OCI-LY1 (cell line): ENCODE data around the gene REXO2.

Source experiments
- H2AFZ ChIP-seq: fragments of 200-600 bp; sonication (generic), shearing (Covaris generic); 2 replicates; pipeline ENCODE4 v1.6.0; 2014; ENCODE audit warnings: antibody characterized with exemption, mild to moderate bottlenecking, low read length
- H3F3A ChIP-seq: fragments of 200-600 bp; sonication (generic), shearing (Covaris generic); 2 replicates; pipeline ENCODE4 v1.6.0; 2014; ENCODE audit warnings: mild to moderate bottlenecking, antibody characterized with exemption, low read length, moderate library complexity; ENCODE audit not compliant: insufficient read depth
- H3K27ac ChIP-seq: fragments of 200-600 bp; sonication (generic); 2 replicates; pipeline ENCODE4 v1.5.1; 2014; ENCODE audit warnings: low read length, mixed run types, mild to moderate bottlenecking, low read depth; ENCODE audit not compliant: poor library complexity, severe bottlenecking
- H3K27me3 ChIP-seq: fragments of 200-600 bp; sonication (generic); 2 replicates; pipeline ENCODE4 v1.6.0; 2014; ENCODE audit warnings: antibody characterized with exemption, mild to moderate bottlenecking, low read length, moderate library complexity; ENCODE audit not compliant: insufficient read depth
- H3K36me3 ChIP-seq: fragments of 200-600 bp; sonication (generic); 2 replicates; pipeline ENCODE4 v1.6.1; 2014; ENCODE audit warnings: mild to moderate bottlenecking, antibody characterized with exemption, low read length, moderate library complexity, mixed read lengths; ENCODE audit not compliant: insufficient read depth
- H3K4me1 ChIP-seq: fragments of 200-600 bp; sonication (generic); 2 replicates; pipeline ENCODE4 v1.5.1; 2014; ENCODE audit warnings: mild to moderate bottlenecking, low read length, moderate library complexity; ENCODE audit not compliant: insufficient read depth, severe bottlenecking
- H3K4me2 ChIP-seq: fragments of 200-600 bp; sonication (generic), shearing (Covaris generic); 2 replicates; pipeline ENCODE4 v1.6.1; 2014; ENCODE audit warnings: low read length
- H3K4me3 ChIP-seq: fragments of 200-600 bp; sonication (generic); 2 replicates; pipeline ENCODE4 v1.5.1; 2014; ENCODE audit warnings: low read length, low read depth, mild to moderate bottlenecking, mixed read lengths; ENCODE audit not compliant: poor library complexity, severe bottlenecking
- H3K79me2 ChIP-seq: fragments of 200-600 bp; shearing (Covaris generic); 2 replicates; pipeline ENCODE4 v1.6.1; 2016; ENCODE audit warnings: mixed run types, low read length, mixed read lengths; ENCODE audit not compliant: insufficient read depth
- H3K9ac ChIP-seq: fragments of 200-600 bp; sonication (generic), shearing (Covaris generic); 2 replicates; pipeline ENCODE4 v1.6.1; 2014; ENCODE audit warnings: mild to moderate bottlenecking, low read length, mixed read lengths
- H3K9me2 ChIP-seq: fragments of 200-600 bp; sonication (generic), shearing (Covaris generic); 2 replicates; pipeline ENCODE4 v1.6.1; 2014; ENCODE audit warnings: low read depth, mild to moderate bottlenecking, low read length, mixed read lengths
- H3K9me3 ChIP-seq: fragments of 200-600 bp; shearing (Covaris generic); 2 replicates; pipeline ENCODE4 v1.6.1; 2014; ENCODE audit warnings: low read length, mixed read lengths
- H4K20me1 ChIP-seq: fragments of 200-600 bp; sonication (generic), shearing (Covaris generic); 2 replicates; pipeline ENCODE4 v1.6.0; 2016; ENCODE audit warnings: mild to moderate bottlenecking, low read length; ENCODE audit not compliant: insufficient read depth
- EZH2 ChIP-seq: fragments of 200-600 bp; sonication (generic), shearing (Covaris generic); IDR thresholded peaks from 2 replicates; pipeline ENCODE4 v1.8.0; 2017; ENCODE audit warnings: borderline replicate concordance, mixed run types, mild to moderate bottlenecking, antibody characterized with exemption, low read length, moderate library complexity, mixed read lengths
- TF ChIP-seq, protein P1 (sequence below): fragments of 200-600 bp; sonication (generic), shearing (Covaris generic); IDR thresholded peaks from 2 replicates; pipeline ENCODE4 v1.5.1; 2017; ENCODE audit warnings: mild to moderate bottlenecking, antibody characterized with exemption, low read length, moderate library complexity, mixed read lengths

The REXO2 gene

DNA sequence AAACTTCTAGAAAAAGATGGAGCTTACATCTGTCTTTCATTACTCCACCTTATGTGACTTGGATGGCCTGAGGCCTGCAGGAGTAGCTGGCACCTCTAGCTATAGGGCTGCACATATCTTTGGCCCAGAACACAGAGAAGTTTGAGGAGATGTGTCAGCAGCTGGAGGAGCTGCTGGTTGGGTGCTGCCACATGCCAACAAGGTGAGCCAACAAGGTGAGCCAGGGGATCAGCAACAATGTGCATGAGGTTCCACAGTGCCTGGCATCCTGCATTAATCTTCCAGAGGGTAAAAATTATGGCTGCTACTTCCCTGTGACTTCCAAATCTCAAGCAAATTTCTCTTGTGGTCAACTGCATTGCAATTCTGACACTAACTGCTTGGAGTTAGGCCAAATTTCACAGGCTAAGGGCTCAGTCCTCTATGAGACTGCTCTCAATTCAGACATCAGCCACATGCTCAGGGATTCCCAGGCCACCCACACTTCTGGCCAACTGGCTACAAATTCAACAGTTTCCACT is 22.8 kb upstream of the REXO2 start:
- H3K4me2 ChIP-seq = no peak overlapping the region
- H3K9ac ChIP-seq = no peak overlapping the region
- no peaks in the 10 kb centered on the region for H3K79me2 ChIP-seq
- H3F3A ChIP-seq = no peaks in the 10 kb centered on the region
- H3K36me3 ChIP-seq = no peaks in the 10 kb centered on the region
- no peaks in the 10 kb centered on the region for H3K9me2 ChIP-seq
- no peaks in the 10 kb centered on the region for H3K9me3 ChIP-seq
- H3K4me1 ChIP-seq = no peaks in the 10 kb centered on the region
- H4K20me1 ChIP-seq = no peaks in the 10 kb centered on the region
- no peak for TF ChIP-seq EZH2
- TF ChIP-seq, protein P1, sequence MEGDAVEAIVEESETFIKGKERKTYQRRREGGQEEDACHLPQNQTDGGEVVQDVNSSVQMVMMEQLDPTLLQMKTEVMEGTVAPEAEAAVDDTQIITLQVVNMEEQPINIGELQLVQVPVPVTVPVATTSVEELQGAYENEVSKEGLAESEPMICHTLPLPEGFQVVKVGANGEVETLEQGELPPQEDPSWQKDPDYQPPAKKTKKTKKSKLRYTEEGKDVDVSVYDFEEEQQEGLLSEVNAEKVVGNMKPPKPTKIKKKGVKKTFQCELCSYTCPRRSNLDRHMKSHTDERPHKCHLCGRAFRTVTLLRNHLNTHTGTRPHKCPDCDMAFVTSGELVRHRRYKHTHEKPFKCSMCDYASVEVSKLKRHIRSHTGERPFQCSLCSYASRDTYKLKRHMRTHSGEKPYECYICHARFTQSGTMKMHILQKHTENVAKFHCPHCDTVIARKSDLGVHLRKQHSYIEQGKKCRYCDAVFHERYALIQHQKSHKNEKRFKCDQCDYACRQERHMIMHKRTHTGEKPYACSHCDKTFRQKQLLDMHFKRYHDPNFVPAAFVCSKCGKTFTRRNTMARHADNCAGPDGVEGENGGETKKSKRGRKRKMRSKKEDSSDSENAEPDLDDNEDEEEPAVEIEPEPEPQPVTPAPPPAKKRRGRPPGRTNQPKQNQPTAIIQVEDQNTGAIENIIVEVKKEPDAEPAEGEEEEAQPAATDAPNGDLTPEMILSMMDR = no peak
- H3K27me3 ChIP-seq = no peaks in the 10 kb centered on the region
- no peak overlapping the region for H3K27ac ChIP-seq
- H3K4me3 ChIP-seq = no peak overlapping the region
- H2AFZ ChIP-seq = no peak overlapping the region

DNA sequence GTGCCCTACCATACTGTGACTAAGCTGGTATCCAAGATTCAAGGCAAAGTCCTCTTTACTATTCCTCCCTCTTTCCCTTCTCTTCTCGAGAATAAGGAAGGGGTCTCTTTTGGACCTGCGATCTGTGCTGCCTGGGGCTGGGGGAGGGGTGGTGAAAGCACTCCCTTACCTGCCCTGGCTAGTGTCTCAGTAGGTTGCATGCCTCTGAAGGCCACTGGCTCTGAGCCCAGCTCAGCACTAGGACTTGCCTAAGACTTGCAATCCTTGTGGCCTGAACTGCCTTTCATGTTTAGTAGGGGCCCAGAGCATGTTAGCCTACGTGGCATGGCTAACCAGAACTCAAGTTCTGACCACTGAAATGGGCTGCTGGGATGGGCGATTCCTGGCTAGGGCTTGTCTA is 13.0 kb upstream of the REXO2 start:
- H3F3A ChIP-seq = no peaks in the 10 kb centered on the region
- no peaks in the 10 kb centered on the region for H3K4me1 ChIP-seq
- no peak overlapping the region for H3K9ac ChIP-seq
- H3K9me2 ChIP-seq = no peaks in the 10 kb centered on the region
- H2AFZ ChIP-seq = no peak overlapping the region
- H3K4me2 ChIP-seq = no peak overlapping the region
- H3K27me3 ChIP-seq = no peaks in the 10 kb centered on the region
- no peaks in the 10 kb centered on the region for H3K79me2 ChIP-seq
- H3K9me3 ChIP-seq = no peaks in the 10 kb centered on the region
- H3K4me3 ChIP-seq = no peak overlapping the region
- H3K27ac ChIP-seq = no peak overlapping the region
- TF ChIP-seq EZH2 = no peak
- TF ChIP-seq, protein P1 = no peak
- H4K20me1 ChIP-seq = no peaks in the 10 kb centered on the region
- H3K36me3 ChIP-seq = no peaks in the 10 kb centered on the region

DNA sequence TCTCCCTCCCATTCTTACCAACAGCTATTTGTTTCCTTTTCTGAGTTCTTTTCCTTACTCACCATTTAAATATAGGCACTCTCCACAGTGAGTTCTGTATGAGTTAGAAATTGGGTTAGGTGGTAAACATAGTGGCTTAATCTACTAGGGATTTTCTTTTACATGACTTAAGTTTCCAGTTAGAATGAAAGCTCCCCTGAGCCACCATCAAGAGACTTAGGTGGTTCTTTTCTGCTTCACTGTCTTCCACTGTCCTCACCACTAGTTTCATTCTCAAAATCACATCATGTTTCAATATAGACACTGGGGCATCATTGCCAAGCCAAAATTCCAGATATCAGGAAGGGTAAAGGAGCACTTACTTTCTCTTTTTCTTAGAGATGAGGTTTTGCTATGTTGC is 9.0 kb upstream of the REXO2 start:
- Histone ChIP-seq H3K9me2 (no peaks in the 10 kb centered on the region), H4K20me1 (no peaks in the 10 kb centered on the region), H3K9ac (no peak overlapping the region), H3K27ac (no peak overlapping the region), H3K79me2 (no peaks in the 10 kb centered on the region), H3F3A (no peaks in the 10 kb centered on the region), H3K4me1 (no peaks in the 10 kb centered on the region), H3K36me3 (no peaks in the 10 kb centered on the region), H3K4me3 (no peak overlapping the region), H2AFZ (no peak overlapping the region), H3K27me3 (no peaks in the 10 kb centered on the region), H3K4me2 (no peak overlapping the region), H3K9me3 (no peaks in the 10 kb centered on the region)
- no peak for TF ChIP-seq EZH2
- TF ChIP-seq, protein P1 = no peak
